ENCODE measurements around the gene VAV2.

DNA sequence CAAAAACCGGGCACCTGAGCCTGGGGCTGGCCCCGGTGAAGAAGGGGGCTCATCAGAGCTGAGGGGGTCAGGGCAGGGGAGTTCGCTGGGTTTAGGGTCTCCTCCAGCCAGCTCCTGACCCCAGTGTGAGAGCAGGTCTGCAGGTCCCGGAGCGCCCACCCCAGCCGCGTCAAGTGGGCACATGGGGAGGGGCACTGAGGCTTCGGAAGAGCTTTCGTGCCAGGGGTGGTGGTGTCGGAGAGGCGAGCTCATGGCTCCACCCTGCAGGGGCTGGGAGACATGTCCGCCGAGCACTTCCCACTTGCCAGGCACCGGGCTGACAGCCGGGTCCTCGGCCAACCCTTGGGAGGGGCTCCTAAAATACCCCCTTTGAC is 13.2 kb downstream of the VAV2 start:
- TF ChIP-seq EP300 (IDR thresholded peaks at IDR 0.05) (no peak), CTCF (IDR thresholded peaks at IDR 0.05) (no peak), POLR2AphosphoS5 (IDR thresholded peaks at IDR 0.05) (no peak), POLR2A (IDR thresholded peaks at IDR 0.05; ENCODE audit: low read depth) (no peak)

All from esophagus muscularis mucosa (tissue), 4 donors.